ENCODE results near the gene CT45A8. TPM values are rescaled to one million over a fixed set of nuclear protein-coding genes. Genes with fewer than 3 reads are reported as not detected.
"Not testable (repeated sequence)": the region's sequence is repeated elsewhere in the genome, so short reads cannot be mapped to it uniquely, and the experiment has no call there.

CT45A8 gene
- not detected for total RNA-seq
- not detected for total RNA-seq (2013)

DNA sequence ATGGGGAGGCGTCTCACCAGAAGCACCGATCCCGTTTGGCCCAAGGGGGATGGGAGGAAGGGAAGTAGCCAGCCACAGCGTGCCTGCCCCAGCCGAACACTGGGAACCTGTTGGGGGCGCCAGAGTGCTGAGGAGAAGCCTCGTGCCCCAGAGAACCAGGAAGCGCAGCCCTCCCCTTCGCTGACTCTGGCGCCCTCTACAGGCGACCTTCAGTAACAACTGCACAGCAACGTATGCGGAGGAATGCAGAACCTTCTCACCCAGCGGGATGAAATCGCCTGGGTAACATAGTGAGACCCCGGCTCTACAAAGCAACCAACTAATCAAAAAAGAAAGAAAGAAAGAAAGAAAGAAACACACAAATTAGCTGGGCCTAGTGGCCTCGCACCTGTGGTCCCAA is at the start of gene CT45A8:
Gene CT45A8, minus strand, starts transcription at position 101 of the 400 bp plus-strand sequence. CDS start 3,755 bp downstream, outside the sequence.
- ATAC-seq; intact Hi-C loops (cut with micrococcal nuclease); H3K9me3 Mint-ChIP-seq; H3K4me1 Mint-ChIP-seq; H3K4me1 ChIP-seq (ENCODE audit: control insufficient read depth, insufficient read depth, low read length); H3K27ac Mint-ChIP-seq; DNase-seq; H3K9me3 ChIP-seq (ENCODE audit: control insufficient read depth, insufficient read depth, low read length); H3K27ac ChIP-seq (ENCODE audit: low read length); H3K27me3 Mint-ChIP-seq (ENCODE audit: low read depth in 2 of 2); H3K4me3 Mint-ChIP-seq; H3K36me3 ChIP-seq (ENCODE audit: control insufficient read depth, insufficient read depth, low read length); H3K4me3 ChIP-seq (ENCODE audit: low read length); H3K36me3 Mint-ChIP-seq; H3K27me3 ChIP-seq (ENCODE audit: control insufficient read depth, insufficient read depth, low read length): not testable (repeated sequence)
- WGBS (ENCODE audit: insufficient coverage) = no CpG with 5 or more reads among the region's 17 CpGs

DNA sequence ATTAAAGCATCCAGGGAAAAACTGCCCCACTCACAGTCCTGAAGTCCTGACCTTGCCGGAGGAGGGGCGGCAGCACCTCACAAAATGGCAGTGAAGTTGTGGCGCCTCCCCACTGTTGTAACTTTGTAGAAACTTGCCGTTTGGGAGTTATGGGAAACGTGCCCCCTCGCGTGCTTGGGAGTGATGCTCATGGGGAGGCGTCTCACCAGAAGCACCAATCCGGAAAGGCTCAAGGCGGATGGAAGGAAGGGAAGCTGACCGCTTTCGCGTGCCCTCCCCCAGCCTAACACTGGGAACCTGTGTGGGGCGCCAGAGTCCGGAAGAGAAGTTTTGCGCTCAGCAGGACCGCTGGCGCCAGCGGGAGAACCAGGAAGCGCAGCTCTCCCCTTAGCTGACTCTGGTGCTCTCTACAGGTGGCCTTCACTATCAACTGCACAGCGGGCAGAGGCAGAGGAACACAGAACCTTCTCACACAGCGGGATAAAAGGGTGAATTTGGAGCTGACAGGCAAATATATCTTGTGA is 39.0 kb upstream of the CT45A8 start, which contains the start of the genes CT45A10 and SAGE1:
Gene CT45A10, minus strand, starts transcription at position 151 of the 524 bp plus-strand sequence. CDS start 8,100 bp downstream, outside the sequence.
Gene SAGE1, plus strand, starts transcription at position 423 of the 524 bp plus-strand sequence. CDS start 2,527 bp downstream, outside the sequence.
- no peaks in the 10 kb centered on the region for H3K9me3 Mint-ChIP-seq
- no peak within 1 kb of the TSS for H3K27ac ChIP-seq (ENCODE audit: low read length)
- peaks cover 2 to 18% of the 10 kb centered on the region in 2 donors for H3K27me3 Mint-ChIP-seq (ENCODE audit: low read depth in 2 of 2)
- no peak for ATAC-seq
- H3K36me3 ChIP-seq (ENCODE audit: control insufficient read depth, insufficient read depth, low read length) = no peaks in the 10 kb centered on the region
- H3K4me1 ChIP-seq (ENCODE audit: control insufficient read depth, insufficient read depth, low read length) = no peaks in the 10 kb centered on the region
- intact Hi-C loops (cut with micrococcal nuclease) = no loop called here
- H3K27ac Mint-ChIP-seq = no peak within 1 kb of the TSS
- H3K36me3 Mint-ChIP-seq = no peaks in the 10 kb centered on the region
- H3K27me3 ChIP-seq (ENCODE audit: control insufficient read depth, insufficient read depth, low read length) = no peaks in the 10 kb centered on the region
- WGBS (ENCODE audit: insufficient coverage) = 91% methylated on average over 20 of the region's 22 CpGs
- H3K4me1 Mint-ChIP-seq = no peaks in the 10 kb centered on the region
- no peak for DNase-seq
- H3K4me3 ChIP-seq (ENCODE audit: low read length) = no peak within 1 kb of the TSS
- no peak within 1 kb of the TSS for H3K4me3 Mint-ChIP-seq
- TF ChIP-seq, protein P1, sequence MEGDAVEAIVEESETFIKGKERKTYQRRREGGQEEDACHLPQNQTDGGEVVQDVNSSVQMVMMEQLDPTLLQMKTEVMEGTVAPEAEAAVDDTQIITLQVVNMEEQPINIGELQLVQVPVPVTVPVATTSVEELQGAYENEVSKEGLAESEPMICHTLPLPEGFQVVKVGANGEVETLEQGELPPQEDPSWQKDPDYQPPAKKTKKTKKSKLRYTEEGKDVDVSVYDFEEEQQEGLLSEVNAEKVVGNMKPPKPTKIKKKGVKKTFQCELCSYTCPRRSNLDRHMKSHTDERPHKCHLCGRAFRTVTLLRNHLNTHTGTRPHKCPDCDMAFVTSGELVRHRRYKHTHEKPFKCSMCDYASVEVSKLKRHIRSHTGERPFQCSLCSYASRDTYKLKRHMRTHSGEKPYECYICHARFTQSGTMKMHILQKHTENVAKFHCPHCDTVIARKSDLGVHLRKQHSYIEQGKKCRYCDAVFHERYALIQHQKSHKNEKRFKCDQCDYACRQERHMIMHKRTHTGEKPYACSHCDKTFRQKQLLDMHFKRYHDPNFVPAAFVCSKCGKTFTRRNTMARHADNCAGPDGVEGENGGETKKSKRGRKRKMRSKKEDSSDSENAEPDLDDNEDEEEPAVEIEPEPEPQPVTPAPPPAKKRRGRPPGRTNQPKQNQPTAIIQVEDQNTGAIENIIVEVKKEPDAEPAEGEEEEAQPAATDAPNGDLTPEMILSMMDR (IDR thresholded peaks at IDR 0.05) = no peak
- H3K9me3 ChIP-seq (ENCODE audit: control insufficient read depth, insufficient read depth, low read length) = no peaks in the 10 kb centered on the region

DNA sequence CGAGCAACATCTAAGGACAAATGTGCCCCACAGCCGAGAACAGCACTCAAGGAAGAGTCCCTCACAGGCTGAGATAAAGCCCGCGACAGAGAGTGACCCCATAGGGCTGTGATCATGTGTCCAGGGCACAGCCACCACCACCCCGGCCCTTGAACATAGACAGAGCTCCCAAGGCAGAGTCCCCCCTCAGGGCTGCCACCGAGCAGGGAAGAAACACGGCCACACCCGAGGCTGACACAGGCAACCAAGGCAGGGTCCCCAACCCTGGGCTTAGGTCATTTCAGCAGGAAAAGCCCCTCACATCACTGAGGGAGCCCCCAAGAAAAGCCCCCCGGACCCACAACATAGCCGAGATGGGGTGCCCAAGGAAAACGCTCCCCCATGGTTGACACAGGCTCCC is 38.4 kb upstream of the CT45A8 start:
- Mint-ChIP-seq H3K36me3 (no peaks in the 10 kb centered on the region), H3K27me3 (ENCODE audit: low read depth in 2 of 2) (peaks cover 2 to 18% of the 10 kb centered on the region in 2 donors), H3K4me1 (no peaks in the 10 kb centered on the region), H3K4me3 (no peak overlapping the region), H3K27ac (no peak overlapping the region), H3K9me3 (no peaks in the 10 kb centered on the region)
- Histone ChIP-seq H3K36me3 (ENCODE audit: control insufficient read depth, insufficient read depth, low read length) (no peaks in the 10 kb centered on the region), H3K4me3 (ENCODE audit: low read length) (no peak overlapping the region), H3K27ac (ENCODE audit: low read length) (no peak overlapping the region), H3K4me1 (ENCODE audit: control insufficient read depth, insufficient read depth, low read length) (no peaks in the 10 kb centered on the region), H3K9me3 (ENCODE audit: control insufficient read depth, insufficient read depth, low read length) (no peaks in the 10 kb centered on the region), H3K27me3 (ENCODE audit: control insufficient read depth, insufficient read depth, low read length) (no peaks in the 10 kb centered on the region)
- intact Hi-C loops (cut with micrococcal nuclease) = no loop called here
- TF ChIP-seq, protein P1 (IDR thresholded peaks at IDR 0.05) = no peak
- 91% methylated on average over 8 of the region's 11 CpGs for WGBS (ENCODE audit: insufficient coverage)
- ATAC-seq (no peak), DNase-seq (no peak)

GRCh38 chrX:135890087-135890585 is 35.8 kb upstream of the CT45A8 start:
- Mint-ChIP-seq H3K9me3 (no peaks in the 10 kb centered on the region), H3K27me3 (ENCODE audit: low read depth in 2 of 2) (peaks cover 2 to 18% of the 10 kb centered on the region in 2 donors), H3K36me3 (no peaks in the 10 kb centered on the region), H3K4me1 (no peaks in the 10 kb centered on the region), H3K27ac (no peak overlapping the region), H3K4me3 (no peak overlapping the region)
- WGBS (ENCODE audit: insufficient coverage) = 66% methylated on average over 14 of the region's 14 CpGs
- Histone ChIP-seq H3K9me3 (ENCODE audit: control insufficient read depth, insufficient read depth, low read length) (no peaks in the 10 kb centered on the region), H3K4me3 (ENCODE audit: low read length) (no peak overlapping the region), H3K36me3 (ENCODE audit: control insufficient read depth, insufficient read depth, low read length) (no peaks in the 10 kb centered on the region), H3K27ac (ENCODE audit: low read length) (no peak overlapping the region), H3K4me1 (ENCODE audit: control insufficient read depth, insufficient read depth, low read length) (no peaks in the 10 kb centered on the region), H3K27me3 (ENCODE audit: control insufficient read depth, insufficient read depth, low read length) (no peaks in the 10 kb centered on the region)
- TF ChIP-seq, protein P1 (IDR thresholded peaks at IDR 0.05) = no peak
- intact Hi-C loops (cut with micrococcal nuclease) = no loop called here
- ATAC-seq (no peak), DNase-seq (no peak)

- H3K27ac ChIP-seq (ENCODE audit: low read length); intact Hi-C loops (cut with micrococcal nuclease); H3K9me3 Mint-ChIP-seq: not testable (repeated sequence)
These were observed 34.6 kb upstream of the CT45A8 start for GRCh38 chrX:135888976-135889375.

GRCh38 chrX:135888230-135888629 is 33.9 kb upstream of the CT45A8 start:
- H3K4me3 ChIP-seq (ENCODE audit: low read length); H3K9me3 Mint-ChIP-seq; H3K4me3 Mint-ChIP-seq; H3K36me3 Mint-ChIP-seq; H3K27me3 ChIP-seq (ENCODE audit: control insufficient read depth, insufficient read depth, low read length); DNase-seq; ATAC-seq; intact Hi-C loops (cut with micrococcal nuclease); H3K27ac ChIP-seq (ENCODE audit: low read length); H3K9me3 ChIP-seq (ENCODE audit: control insufficient read depth, insufficient read depth, low read length); H3K27ac Mint-ChIP-seq; H3K4me1 ChIP-seq (ENCODE audit: control insufficient read depth, insufficient read depth, low read length); H3K4me1 Mint-ChIP-seq; H3K36me3 ChIP-seq (ENCODE audit: control insufficient read depth, insufficient read depth, low read length): not testable (repeated sequence)
- H3K27me3 Mint-ChIP-seq (ENCODE audit: low read depth in 2 of 2) = peaks cover 2 to 18% of the 10 kb centered on the region in 2 donors
- WGBS (ENCODE audit: insufficient coverage) = 88% methylated on average over 4 of the region's 18 CpGs

More at GRCh38 chrX:135888976-135889375, 34.6 kb upstream of the CT45A8 start:
- H3K4me3 Mint-ChIP-seq; H3K36me3 Mint-ChIP-seq; H3K4me1 Mint-ChIP-seq; ATAC-seq; H3K4me1 ChIP-seq (ENCODE audit: control insufficient read depth, insufficient read depth, low read length); H3K9me3 ChIP-seq (ENCODE audit: control insufficient read depth, insufficient read depth, low read length); H3K27me3 ChIP-seq (ENCODE audit: control insufficient read depth, insufficient read depth, low read length); H3K27ac Mint-ChIP-seq; H3K4me3 ChIP-seq (ENCODE audit: low read length); H3K36me3 ChIP-seq (ENCODE audit: control insufficient read depth, insufficient read depth, low read length): not testable (repeated sequence)
- peaks cover 2 to 18% of the 10 kb centered on the region in 2 donors for H3K27me3 Mint-ChIP-seq (ENCODE audit: low read depth in 2 of 2)
- WGBS (ENCODE audit: insufficient coverage) = 44% methylated on average over 3 of the region's 15 CpGs
- peak in 1 of 2 donors; percentile 5 for DNase-seq

All from natural killer cell (primary cell).